Middle frontal gyrus (tissue), 1 donor: ENCODE measurements around the gene COL4A2.

Source experiments
- DNase-seq: peaks from one replicate; pipeline ENCODE4 v3.0.0-alpha.2; 2015; ENCODE audit warnings: low spot score; ENCODE audit errors: extremely low spot score

The COL4A2 gene

DNA sequence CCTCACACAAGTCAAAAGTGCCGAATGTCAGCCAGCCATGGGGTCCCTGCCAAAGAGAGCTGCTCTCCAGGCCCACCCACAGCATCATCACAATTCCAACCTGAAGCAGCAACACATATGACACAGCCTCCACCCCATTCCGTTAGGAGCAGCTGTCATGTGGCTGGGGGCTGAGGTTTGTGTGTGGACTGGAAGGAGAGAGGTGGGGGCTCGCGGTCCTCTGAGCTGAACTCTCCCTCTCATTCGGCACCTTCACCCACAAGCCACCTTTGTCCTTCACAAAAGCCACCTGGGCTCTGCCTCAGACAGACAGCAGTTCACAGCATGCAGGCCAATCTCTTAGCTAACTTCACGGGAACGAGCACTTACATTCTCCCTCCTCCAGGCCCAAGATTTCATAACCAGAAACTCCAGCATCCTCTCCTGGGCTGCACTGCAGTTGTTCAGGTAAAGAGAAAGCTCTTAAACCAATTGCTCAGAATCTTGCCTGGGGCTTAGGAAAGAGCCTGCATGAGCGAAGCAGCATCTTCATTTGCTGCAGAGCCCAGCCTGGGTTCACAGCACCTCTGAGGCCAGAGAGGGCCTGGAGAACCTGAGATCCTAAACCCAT is 247.2 kb downstream of the COL4A2 start:
- no peak for DNase-seq

- no peak for DNase-seq
These were observed 247.9 kb downstream of the COL4A2 start for GRCh38 chr13:110554946-110555345.

- no peak for DNase-seq
These were observed 248.6 kb downstream of the COL4A2 start for GRCh38 chr13:110555601-110556223.

- no peak for DNase-seq
These were observed 249.1 kb downstream of the COL4A2 start for GRCh38 chr13:110556224-110556606.

GRCh38 chr13:110557082-110557481 is 250.0 kb downstream of the COL4A2 start:
- no peak for DNase-seq

DNA sequence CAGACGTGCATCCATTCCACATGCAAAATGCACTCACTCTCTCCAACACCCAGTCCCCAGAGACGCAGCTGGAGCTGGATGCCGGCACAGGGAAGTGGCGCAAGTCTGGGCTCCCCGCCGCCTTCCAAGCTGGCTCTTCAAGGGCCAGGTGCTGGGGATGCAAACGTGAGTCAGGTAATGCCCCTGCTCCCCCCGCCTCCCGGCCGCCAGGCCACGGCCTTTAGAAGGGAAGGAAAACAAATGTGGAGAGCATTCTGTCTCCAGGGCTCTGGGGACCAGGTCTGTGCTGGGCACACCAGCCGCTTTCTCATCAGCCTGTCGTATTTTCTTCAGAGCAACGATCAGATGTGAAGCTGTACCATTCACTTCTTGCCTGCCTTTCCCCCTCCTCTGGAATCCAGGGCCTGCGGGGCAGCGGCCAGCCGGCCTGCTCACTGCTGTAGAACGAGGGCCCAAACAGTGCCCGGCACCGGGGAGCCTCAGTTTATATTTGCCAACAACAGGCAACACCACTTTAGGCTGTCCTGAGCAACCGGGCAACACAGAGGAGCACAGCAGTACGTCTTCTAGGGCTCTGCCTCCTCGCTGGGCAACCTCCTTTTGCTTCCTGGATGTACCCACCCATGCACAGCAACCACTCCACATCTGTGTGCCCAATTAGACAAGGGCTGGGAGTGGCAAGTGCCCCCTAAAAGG is 250.7 kb downstream of the COL4A2 start:
- DNase-seq, result no peak

DNA sequence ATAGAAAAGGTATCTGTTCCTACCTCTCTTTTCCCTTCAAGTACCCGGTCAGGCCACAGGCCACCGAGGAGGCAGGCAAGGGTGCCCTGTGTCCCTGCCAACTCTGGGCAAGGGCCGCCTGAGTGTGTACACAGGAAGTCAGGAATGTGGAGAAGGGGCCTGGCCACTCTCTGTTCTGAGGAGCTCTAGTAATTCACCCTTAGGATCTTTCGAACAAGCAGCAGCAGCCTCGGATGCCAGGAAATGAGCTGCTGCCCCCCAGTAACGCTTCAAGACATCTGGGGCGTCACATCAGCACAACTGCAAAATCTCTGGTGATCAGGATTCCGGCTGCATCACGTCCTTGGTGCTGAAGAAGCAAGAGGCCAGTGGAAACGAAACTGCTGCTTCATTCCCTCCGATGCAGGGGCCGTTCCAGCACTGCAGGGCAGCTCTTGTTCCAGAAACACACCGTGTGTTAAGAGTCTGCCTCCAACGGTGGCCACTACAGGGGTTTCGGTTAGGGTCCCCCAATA is 252.4 kb downstream of the COL4A2 start:
- no peak for DNase-seq

DNA sequence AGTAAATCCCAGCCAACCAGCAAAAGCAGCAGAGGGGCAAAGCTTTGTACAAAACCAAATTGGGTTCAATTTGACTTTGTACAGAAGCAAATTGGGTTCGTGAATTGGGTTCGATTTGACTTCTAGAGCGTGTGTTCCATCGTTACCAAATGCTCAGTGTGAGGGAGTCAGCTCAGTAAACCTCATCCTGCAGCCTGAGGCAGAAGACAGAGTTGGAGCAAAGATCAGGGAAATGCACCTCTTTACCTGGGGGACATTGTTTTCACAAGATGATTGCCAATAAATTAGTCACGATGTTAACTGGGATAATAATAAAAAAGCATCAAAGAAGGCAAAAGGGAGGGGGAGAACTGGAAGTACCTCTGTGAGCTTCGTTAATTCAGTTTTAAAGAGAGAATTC is 252.9 kb downstream of the COL4A2 start:
- no peak for DNase-seq

DNA sequence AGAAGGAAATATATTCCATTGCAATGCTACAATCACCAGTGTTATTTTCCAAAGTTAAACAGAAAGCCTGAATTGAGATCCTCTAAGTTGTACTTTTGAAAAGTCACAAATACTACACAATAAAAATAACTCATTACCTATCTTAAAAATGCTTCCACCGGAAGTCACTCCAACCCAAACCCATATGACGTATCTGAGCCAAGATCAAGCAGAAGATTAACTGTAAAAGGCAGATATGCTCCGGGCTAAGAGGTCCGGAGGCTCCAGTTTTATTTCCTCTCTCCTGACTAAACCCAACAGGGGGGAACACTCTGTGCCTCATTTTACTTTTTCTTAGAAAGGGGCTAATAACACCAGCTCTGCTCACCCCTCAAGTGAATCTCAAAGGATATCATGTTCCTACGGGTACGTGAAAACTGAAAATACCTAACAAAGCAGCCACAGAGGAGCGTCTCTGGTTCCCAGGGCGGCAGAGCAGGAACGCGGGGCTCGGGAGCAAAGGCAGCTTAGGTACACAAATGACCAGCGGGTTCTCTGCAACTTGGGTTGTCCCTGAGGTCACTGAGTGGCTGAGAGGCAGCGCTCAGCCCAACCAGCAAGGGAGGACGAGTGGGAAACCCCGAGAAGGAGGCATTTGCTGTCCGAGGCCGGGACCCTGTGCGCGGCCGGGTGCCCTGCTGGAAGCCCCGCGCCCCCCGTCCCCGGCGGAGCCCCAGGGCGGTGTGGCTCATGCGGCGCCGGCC is 253.7 kb downstream of the COL4A2 start:
- no peak for DNase-seq

DNA sequence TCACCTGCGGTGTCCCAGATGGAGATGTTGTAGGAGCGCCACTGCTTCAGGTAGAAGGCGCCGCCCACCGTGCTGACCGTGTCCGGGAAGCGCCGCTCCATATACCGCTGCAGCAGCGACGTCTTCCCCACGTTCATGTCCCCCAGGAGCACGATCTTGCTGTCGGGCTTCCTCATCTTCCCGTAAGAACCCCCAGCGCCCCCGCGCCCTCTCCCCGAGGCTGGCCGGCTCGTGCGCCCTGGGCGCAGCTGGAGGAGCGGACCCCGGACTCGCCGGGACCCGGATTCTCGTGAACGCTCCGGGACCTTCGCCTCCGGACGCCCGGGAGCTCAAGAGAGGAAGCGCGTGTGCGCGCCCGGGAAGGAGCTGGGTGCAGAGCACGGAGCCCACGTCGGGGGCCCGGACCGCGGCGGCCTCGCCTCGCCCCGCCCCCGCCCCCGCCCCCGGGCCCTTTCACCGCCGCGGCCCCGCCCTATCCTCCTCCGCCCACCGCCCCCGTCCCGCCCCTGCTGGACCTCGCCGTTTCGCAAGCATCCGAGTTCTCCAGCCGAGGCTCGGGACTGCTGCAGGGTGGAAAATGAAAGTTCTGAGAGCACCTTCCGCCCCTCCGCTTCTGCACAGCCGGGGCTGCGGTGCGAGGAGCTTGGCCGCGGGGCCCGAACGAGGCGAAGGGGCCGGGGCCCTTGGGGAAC is 254.4 kb downstream of the COL4A2 start, which contains the start of gene RAB20:
Gene RAB20, minus strand, starts transcription at position 379 of the 692 bp plus-strand sequence. Its CDS starts 203 bp downstream, at position 176.
- no peak for DNase-seq

GRCh38 chr13:110562036-110562597 is 255.0 kb downstream of the COL4A2 start:
- no peak for DNase-seq
